Testis (tissue), 2 donors: ENCODE data around the gene KLHL13.

Experiments used
- POLR2A ChIP-seq: fragments of 450-650 bp; IDR thresholded peaks from one replicate; pipeline ENCODE4 v1.6.1; 2017; ENCODE audit warnings: antibody characterized with exemption, mild to moderate bottlenecking, moderate library complexity
- TF ChIP-seq, protein P1 (sequence below), 3 experiments: fragments of 450-650 bp in 2 of 3; fragments of 200-600 bp in 1 of 3; sonication (generic) in 1 of 3; IDR thresholded peaks; one replicate each; pipeline ENCODE4 v1.5.1; 2016 to 2019; ENCODE audit warnings: antibody characterized with exemption in 3 of 3, mild to moderate bottlenecking in 2 of 3, moderate library complexity in 1 of 3

DNA sequence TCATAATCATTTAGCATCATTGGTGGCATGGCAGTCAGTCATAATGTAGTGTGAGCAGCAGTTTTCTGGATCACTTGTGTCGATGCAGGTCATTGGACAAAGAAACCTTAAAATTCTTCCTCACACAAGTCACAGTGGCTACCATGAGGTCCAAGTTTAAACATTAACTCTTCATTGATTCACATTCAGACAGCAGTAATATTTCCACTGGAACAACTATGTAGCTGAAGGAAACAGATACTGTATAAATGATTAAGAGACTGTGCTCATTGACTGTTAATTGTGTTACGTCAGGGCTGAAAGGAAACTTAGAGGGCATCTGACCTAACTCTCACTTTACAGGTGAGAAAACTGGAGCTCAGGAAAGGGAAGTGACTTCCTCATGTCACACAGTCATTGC is 261.8 kb downstream of the KLHL13 start:
- TF ChIP-seq, protein P1, sequence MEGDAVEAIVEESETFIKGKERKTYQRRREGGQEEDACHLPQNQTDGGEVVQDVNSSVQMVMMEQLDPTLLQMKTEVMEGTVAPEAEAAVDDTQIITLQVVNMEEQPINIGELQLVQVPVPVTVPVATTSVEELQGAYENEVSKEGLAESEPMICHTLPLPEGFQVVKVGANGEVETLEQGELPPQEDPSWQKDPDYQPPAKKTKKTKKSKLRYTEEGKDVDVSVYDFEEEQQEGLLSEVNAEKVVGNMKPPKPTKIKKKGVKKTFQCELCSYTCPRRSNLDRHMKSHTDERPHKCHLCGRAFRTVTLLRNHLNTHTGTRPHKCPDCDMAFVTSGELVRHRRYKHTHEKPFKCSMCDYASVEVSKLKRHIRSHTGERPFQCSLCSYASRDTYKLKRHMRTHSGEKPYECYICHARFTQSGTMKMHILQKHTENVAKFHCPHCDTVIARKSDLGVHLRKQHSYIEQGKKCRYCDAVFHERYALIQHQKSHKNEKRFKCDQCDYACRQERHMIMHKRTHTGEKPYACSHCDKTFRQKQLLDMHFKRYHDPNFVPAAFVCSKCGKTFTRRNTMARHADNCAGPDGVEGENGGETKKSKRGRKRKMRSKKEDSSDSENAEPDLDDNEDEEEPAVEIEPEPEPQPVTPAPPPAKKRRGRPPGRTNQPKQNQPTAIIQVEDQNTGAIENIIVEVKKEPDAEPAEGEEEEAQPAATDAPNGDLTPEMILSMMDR (IDR thresholded peaks at IDR 0.05): no peak
- no peak for TF ChIP-seq POLR2A
